ENCODE measurements around the gene E4F1. TPM values are rescaled to one million over a fixed set of nuclear protein-coding genes. Genes with fewer than 3 reads are reported as not detected.

E4F1 gene
- total and polyA plus RNA-seq, 2 of the 13 experiments (the other 11 are each of a cell fraction or from before 2014, with no cell fraction given): 13.8 to 19.5 TPM

GRCh38 chr16:2223221-2223941, at the start of gene E4F1 (continued):
- no peak for TF ChIP-seq ZNF512B (CRISPR knock-in tag; IDR thresholded peaks at IDR 0.05; ENCODE audit: borderline replicate concordance)
- TF ChIP-seq ARID5B (CRISPR knock-in tag; IDR thresholded peaks at IDR 0.05): peak; percentile 39; the same call in 1 of the 2 replicates
- TF ChIP-seq KDM4B (CRISPR knock-in tag; IDR thresholded peaks at IDR 0.05): no peak
- TF ChIP-seq SRSF9 (IDR thresholded peaks at IDR 0.05; ENCODE audit: borderline replicate concordance, insufficient read depth, low read depth, low read length, poor library complexity, severe bottlenecking): no peak
- TF ChIP-seq ZBTB46 (CRISPR knock-in tag; IDR thresholded peaks at IDR 0.05; ENCODE audit: borderline replicate concordance): no peak
- TF ChIP-seq FOXJ3 (CRISPR knock-in tag; IDR thresholded peaks at IDR 0.05; ENCODE audit: borderline replicate concordance): no peak
- no peak for TF ChIP-seq RAD21 (CRISPR knock-in tag; IDR thresholded peaks at IDR 0.05)
- TF ChIP-seq PHF20 (CRISPR knock-in tag; IDR thresholded peaks at IDR 0.05): peak; percentile 78
- no peak for TF ChIP-seq EZH2 (conservative IDR thresholded peaks at IDR 0.05; ENCODE audit: low read depth, low read length)
- no peak; the same call in 1 of the 2 replicates for TF ChIP-seq CENPBD1 (CRISPR knock-in tag; IDR thresholded peaks at IDR 0.05; ENCODE audit: borderline replicate concordance, low read depth)
- no peak for TF ChIP-seq FOXC1 (CRISPR knock-in tag; IDR thresholded peaks at IDR 0.05; ENCODE audit: borderline replicate concordance)
- peak; percentile 85 for TF ChIP-seq ZSCAN25 (CRISPR knock-in tag; IDR thresholded peaks at IDR 0.05)
- no peak; the same call in 1 of the 2 replicates for TF ChIP-seq SOX13 (IDR thresholded peaks at IDR 0.05)
- 0 out of 4 replicates have a peak, but pooled peaks of 1 of the 2 experiments have one; percentile 23 for TF ChIP-seq SOX13 (CRISPR knock-in tag; conservative IDR thresholded peaks at IDR 0.05 in 1 of 2, IDR thresholded peaks at IDR 0.05 in 1 of 2)
- TF ChIP-seq ZBTB1 (CRISPR knock-in tag; IDR thresholded peaks at IDR 0.05; ENCODE audit: borderline replicate concordance): no peak
- TF ChIP-seq ZBTB20 (CRISPR knock-in tag; IDR thresholded peaks at IDR 0.05; ENCODE audit: borderline replicate concordance, low read depth): peak; percentile 57; the same call in 1 of the 2 replicates
- TF ChIP-seq ZMYM3 (CRISPR knock-in tag; IDR thresholded peaks at IDR 0.05): peak; percentile 68; the same call in 1 of the 2 replicates
- peak; percentile 36; the same call in 1 of the 2 replicates for TF ChIP-seq NR2F2 (IDR thresholded peaks at IDR 0.05; ENCODE audit: borderline replicate concordance, low read depth)
- peak; percentile 53; the same call in 1 of the 2 replicates for TF ChIP-seq ZNF441 (CRISPR knock-in tag; IDR thresholded peaks at IDR 0.05; ENCODE audit: borderline replicate concordance)
- peak; percentile 84; the same call in 1 of the 2 replicates for TF ChIP-seq ZNF547 (CRISPR knock-in tag; IDR thresholded peaks at IDR 0.05)
